Measurements from ENCODE around the gene PDXK.

DNA sequence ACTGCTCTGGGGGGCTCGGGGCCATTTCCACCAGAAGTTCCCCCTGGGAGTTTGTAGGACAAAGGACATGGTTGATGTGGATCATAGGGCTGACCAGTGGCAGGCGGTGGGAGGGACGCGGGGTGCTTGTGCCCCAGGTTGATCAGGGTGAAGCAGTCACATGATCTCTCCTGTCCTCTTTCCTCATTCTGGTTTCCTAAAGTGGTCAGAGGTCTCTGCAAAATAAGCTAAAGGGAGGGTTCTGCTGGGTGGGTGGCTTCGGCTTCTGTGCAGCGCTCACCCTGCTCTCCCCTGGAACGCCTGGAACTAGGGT lies 9.2 kb downstream of the PDXK start:
- TF ChIP-seq, protein P1, sequence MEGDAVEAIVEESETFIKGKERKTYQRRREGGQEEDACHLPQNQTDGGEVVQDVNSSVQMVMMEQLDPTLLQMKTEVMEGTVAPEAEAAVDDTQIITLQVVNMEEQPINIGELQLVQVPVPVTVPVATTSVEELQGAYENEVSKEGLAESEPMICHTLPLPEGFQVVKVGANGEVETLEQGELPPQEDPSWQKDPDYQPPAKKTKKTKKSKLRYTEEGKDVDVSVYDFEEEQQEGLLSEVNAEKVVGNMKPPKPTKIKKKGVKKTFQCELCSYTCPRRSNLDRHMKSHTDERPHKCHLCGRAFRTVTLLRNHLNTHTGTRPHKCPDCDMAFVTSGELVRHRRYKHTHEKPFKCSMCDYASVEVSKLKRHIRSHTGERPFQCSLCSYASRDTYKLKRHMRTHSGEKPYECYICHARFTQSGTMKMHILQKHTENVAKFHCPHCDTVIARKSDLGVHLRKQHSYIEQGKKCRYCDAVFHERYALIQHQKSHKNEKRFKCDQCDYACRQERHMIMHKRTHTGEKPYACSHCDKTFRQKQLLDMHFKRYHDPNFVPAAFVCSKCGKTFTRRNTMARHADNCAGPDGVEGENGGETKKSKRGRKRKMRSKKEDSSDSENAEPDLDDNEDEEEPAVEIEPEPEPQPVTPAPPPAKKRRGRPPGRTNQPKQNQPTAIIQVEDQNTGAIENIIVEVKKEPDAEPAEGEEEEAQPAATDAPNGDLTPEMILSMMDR (IDR thresholded peaks at IDR 0.05) = no peak
- no peak for TF ChIP-seq EZH2 (IDR thresholded peaks at IDR 0.05)
